Endothelial cell of umbilical vein (primary cell): ENCODE results near the gene TFAP2A. TPM values are rescaled to one million over a fixed set of nuclear protein-coding genes. Genes with fewer than 3 reads are reported as not detected.

Source experiments
- BruUV-seq: library from RNA; stranded (reverse); fragments of 400-500 nt; replicated peaks from 2 replicates; lab custom pipeline; 2021; lab: Mats Ljungman, UMichigan
- CTCF ChIA-PET: fragments of 300-600, 350-600 bp; sonication (Branson Sonifier 250); formaldehyde crosslinking; loops from one replicate; lab custom pipeline; 2021; ENCODE audit warnings: antibody characterized with exemption, inconsistent platforms; lab: Charles Lee
- POLR2A ChIA-PET: fragments of 300-600, 350-600 bp; sonication (Branson Sonifier 250); formaldehyde crosslinking; loops from one replicate; lab custom pipeline; 2021; ENCODE audit warnings: antibody characterized with exemption, inconsistent platforms; lab: Charles Lee
- DNase-seq: peaks from one replicate; pipeline ENCODE4 v3.0.0-alpha.2; 2011; ENCODE audit warnings: low read depth, low spot score
- FAIRE-seq: peaks from 2 replicates; lab custom pipeline; 2011; peaks lifted over from hg19 to GRCh38; lab: Jason Lieb, UNC
- H2AFZ ChIP-seq: 2 replicates; pipeline ENCODE4 v1.6.0; 2012; ENCODE audit warnings: low read depth, low read length, control low read depth, inconsistent platforms
- H3K27ac ChIP-seq: 2 replicates; pipeline ENCODE4 v1.5.1; 2011; ENCODE audit warnings: low read depth, mild to moderate bottlenecking, control low read depth, low read length, moderate library complexity; ENCODE audit not compliant: insufficient read depth
- H3K27me3 ChIP-seq, 2 experiments: 2 replicates each; pipeline versions ENCODE4 v1.6.0 to v1.6.1; 2011; ENCODE audit warnings: low read length in 2 of 2, mixed read lengths in 1 of 2; ENCODE audit not compliant: control insufficient read depth in 2 of 2, insufficient read depth in 2 of 2
- H3K36me3 ChIP-seq, 2 experiments: 2 replicates in 1 of 2; 3 replicates in 1 of 2; pipeline ENCODE4 v1.5.1; 2011; ENCODE audit warnings: low read length in 2 of 2, mild to moderate bottlenecking in 1 of 2, moderate library complexity in 1 of 2; ENCODE audit not compliant: control insufficient read depth in 2 of 2, insufficient read depth in 2 of 2; ENCODE audit errors: extremely low read depth in 1 of 2
- H3K4me1 ChIP-seq: 3 replicates; pipeline ENCODE4 v1.5.1; 2011; ENCODE audit warnings: mild to moderate bottlenecking, low read length; ENCODE audit not compliant: control insufficient read depth, insufficient read depth; ENCODE audit errors: extremely low read depth
- H3K4me2 ChIP-seq: 2 replicates; pipeline ENCODE4 v1.6.1; 2011; ENCODE audit warnings: low read length, control low read depth, mixed read lengths; ENCODE audit not compliant: insufficient read depth
- H3K4me3 ChIP-seq, 3 experiments: fragments of 200-600 bp in 1 of 3; sonication (generic), shearing (Covaris generic) in 1 of 3; replicated peaks in 1 of 3; 2 replicates each; pipeline ENCODE4 v1.5.1; 2011 to 2016; ENCODE audit warnings: control low read depth in 3 of 3, low read length in 3 of 3, mild to moderate bottlenecking in 2 of 3, inconsistent platforms in 1 of 3, low read depth in 1 of 3, moderate library complexity in 1 of 3; ENCODE audit not compliant: insufficient read depth in 1 of 3
- H3K79me2 ChIP-seq: 2 replicates; pipeline ENCODE4 v1.6.0; 2012; ENCODE audit warnings: low read length, inconsistent platforms; ENCODE audit not compliant: control insufficient read depth, insufficient read depth
- H3K9ac ChIP-seq: replicated peaks from 2 replicates; pipeline ENCODE3; 2011; ENCODE audit warnings: low read length, control low read depth; ENCODE audit not compliant: insufficient read depth; ENCODE audit errors: extremely low read depth
- H3K9me1 ChIP-seq: replicated peaks from 3 replicates; pipeline ENCODE4 v1.6.0; 2011; ENCODE audit warnings: mild to moderate bottlenecking, low read length; ENCODE audit not compliant: control insufficient read depth, insufficient read depth; ENCODE audit errors: extremely low read depth
- H3K9me3 ChIP-seq: replicated peaks from 2 replicates; pipeline ENCODE4 v1.5.1; 2012; ENCODE audit warnings: low read length, inconsistent platforms; ENCODE audit not compliant: control insufficient read depth, insufficient read depth
- H4K20me1 ChIP-seq: replicated peaks from 2 replicates; pipeline ENCODE3; 2011; ENCODE audit warnings: mild to moderate bottlenecking, low read length; ENCODE audit not compliant: control insufficient read depth, insufficient read depth; ENCODE audit errors: extremely low read depth
- EZH2 ChIP-seq: IDR thresholded peaks from 2 replicates; pipeline ENCODE4 v1.6.1; 2012; ENCODE audit warnings: borderline replicate concordance, low read depth, mild to moderate bottlenecking, moderate library complexity, low read length, inconsistent platforms; ENCODE audit not compliant: severe bottlenecking
- FOS ChIP-seq: IDR thresholded peaks from 2 replicates; pipeline ENCODE4 v1.6.1; 2011; ENCODE audit warnings: mild to moderate bottlenecking, low read length, moderate library complexity, borderline replicate concordance; ENCODE audit not compliant: insufficient read depth
- GATA2 ChIP-seq: IDR thresholded peaks from 2 replicates; pipeline ENCODE4 v1.7.0; 2011; ENCODE audit warnings: low read depth, mild to moderate bottlenecking, moderate library complexity, mixed read lengths, low read length; ENCODE audit not compliant: insufficient read length, insufficient read depth
- JUN ChIP-seq: IDR thresholded peaks from 2 replicates; pipeline ENCODE4 v1.6.1; 2011; ENCODE audit warnings: borderline replicate concordance, low read depth; ENCODE audit not compliant: insufficient read length, insufficient read depth
- MYC ChIP-seq: IDR thresholded peaks from one replicate; pipeline ENCODE4 v1.6.1; 2011; ENCODE audit warnings: mild to moderate bottlenecking, low read depth, low read length
- POLR2A ChIP-seq: IDR thresholded peaks from 2 replicates; pipeline ENCODE4 v1.6.1; 2012; ENCODE audit warnings: low read depth, mild to moderate bottlenecking, control low read depth, low read length
- POLR2AphosphoS5 ChIP-seq: IDR thresholded peaks from 2 replicates; pipeline ENCODE4 v1.6.1; 2012; ENCODE audit warnings: low read depth, mild to moderate bottlenecking, control low read depth, low read length, moderate library complexity; ENCODE audit not compliant: insufficient read depth
- dilution Hi-C: fragments of 300-500 bp; cut with MboI; formaldehyde crosslinking; loops from one replicate; pipeline ENCODE4 v1.15.0; 2019; ENCODE audit warnings: low sequenced_read_pairs; ENCODE audit not compliant: extremely low pct_ligation_motif_present
- intact Hi-C: fragments of 100-400 bp; cut with micrococcal nuclease; formaldehyde crosslinking; loops from one replicate; pipeline ENCODE4 v1.10.0; 2022
- polyA plus RNA-seq, 4 experiments: library from polyadenylated mRNA; depleted of rRNA in 3 of 4; stranded (reverse) in 3 of 4; unstranded in 1 of 4; fragments of >200 nt; gene quantifications; 2 replicates each; pipeline versions ENCODE4 v1.2.1 to v1.2.3, GENCODE V29; 2011 to 2012; ENCODE audit warnings: missing spikeins in 1 of 4
- total RNA-seq: library from RNA; stranded (reverse); gene quantifications from 2 replicates; pipeline ENCODE4 v1.2.3, GENCODE V29; 2021
- TF ChIP-seq, protein P1 (sequence below), 2 donors: IDR thresholded peaks; 1 replicate in 1 of 2; 2 replicates in 1 of 2; pipeline ENCODE4 v1.5.1; 2011; ENCODE audit warnings: low read length in 2 of 2, mild to moderate bottlenecking in 2 of 2, moderate library complexity in 2 of 2, control low read depth in 1 of 2, inconsistent platforms in 1 of 2, low read depth in 1 of 2; ENCODE audit not compliant: insufficient read depth in 1 of 2; ENCODE audit errors: extremely low read depth in 1 of 2
- TF ChIP-seq, protein P2 (sequence below): IDR thresholded peaks from 2 replicates; pipeline ENCODE4 v1.6.1; 2011; ENCODE audit not compliant: insufficient read depth, insufficient read length

TFAP2A gene
- total and polyA plus RNA-seq, 2 donors (not counting 3 experiments of a cell fraction or from before 2014, with no cell fraction given) = 0.06 TPM; not detected in 1

- Histone ChIP-seq H3K27me3 (no peaks in the 10 kb centered on the region), H3K4me1 (no peaks in the 10 kb centered on the region), H3K36me3 (no peaks in the 10 kb centered on the region), H2AFZ (no peak overlapping the region), H3K27ac (no peak overlapping the region), H3K4me3 (no peak overlapping the region), H3K9ac (no peak overlapping the region), H3K4me2 (no peak overlapping the region), H3K79me2 (no peaks in the 10 kb centered on the region), H3K9me3 (no peaks in the 10 kb centered on the region), H3K9me1 (no peaks in the 10 kb centered on the region), H4K20me1 (no peaks in the 10 kb centered on the region)
- no peak for TF ChIP-seq GATA2
- no peak for TF ChIP-seq JUN
- TF ChIP-seq, protein P1, sequence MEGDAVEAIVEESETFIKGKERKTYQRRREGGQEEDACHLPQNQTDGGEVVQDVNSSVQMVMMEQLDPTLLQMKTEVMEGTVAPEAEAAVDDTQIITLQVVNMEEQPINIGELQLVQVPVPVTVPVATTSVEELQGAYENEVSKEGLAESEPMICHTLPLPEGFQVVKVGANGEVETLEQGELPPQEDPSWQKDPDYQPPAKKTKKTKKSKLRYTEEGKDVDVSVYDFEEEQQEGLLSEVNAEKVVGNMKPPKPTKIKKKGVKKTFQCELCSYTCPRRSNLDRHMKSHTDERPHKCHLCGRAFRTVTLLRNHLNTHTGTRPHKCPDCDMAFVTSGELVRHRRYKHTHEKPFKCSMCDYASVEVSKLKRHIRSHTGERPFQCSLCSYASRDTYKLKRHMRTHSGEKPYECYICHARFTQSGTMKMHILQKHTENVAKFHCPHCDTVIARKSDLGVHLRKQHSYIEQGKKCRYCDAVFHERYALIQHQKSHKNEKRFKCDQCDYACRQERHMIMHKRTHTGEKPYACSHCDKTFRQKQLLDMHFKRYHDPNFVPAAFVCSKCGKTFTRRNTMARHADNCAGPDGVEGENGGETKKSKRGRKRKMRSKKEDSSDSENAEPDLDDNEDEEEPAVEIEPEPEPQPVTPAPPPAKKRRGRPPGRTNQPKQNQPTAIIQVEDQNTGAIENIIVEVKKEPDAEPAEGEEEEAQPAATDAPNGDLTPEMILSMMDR (IDR thresholded peaks at IDR 0.05; ENCODE audit: extremely low read depth in 1 of 2, insufficient read depth in 1 of 2, low read depth in 1 of 2, low read length in 2 of 2) = no peak
- no peak for TF ChIP-seq POLR2AphosphoS5
- no peak for TF ChIP-seq POLR2A
- no peak for TF ChIP-seq EZH2
- TF ChIP-seq MYC = no peak
- TF ChIP-seq, protein P2, sequence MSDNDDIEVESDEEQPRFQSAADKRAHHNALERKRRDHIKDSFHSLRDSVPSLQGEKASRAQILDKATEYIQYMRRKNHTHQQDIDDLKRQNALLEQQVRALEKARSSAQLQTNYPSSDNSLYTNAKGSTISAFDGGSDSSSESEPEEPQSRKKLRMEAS = no peak
- TF ChIP-seq FOS = no peak
- no TSS peak for BruUV-seq
- ChIA-PET CTCF (no interaction called here), POLR2A (no interaction called here)
- DNase-seq (no peak), FAIRE-seq (no peak)
- dilution Hi-C loops (no loop called here), intact Hi-C loops (no loop called here)
These were observed 34.9 kb upstream of the TFAP2A start for GRCh38 chr6:10449751-10450150.
